BJ (cell line): ENCODE measurements around the gene RNASE2. TPM values are rescaled to one million over a fixed set of nuclear protein-coding genes. Genes with fewer than 3 reads are reported as not detected.

Source experiments
- CTCF ChIA-PET: fragments of 350-600 bp; formaldehyde crosslinking; extraction: SDS; loops from one replicate; lab custom pipeline; 2021; ENCODE audit warnings: antibody characterized with exemption, inconsistent platforms; lab: Yijun Ruan, JAX
- POLR2A ChIA-PET: fragments of 300-600 bp; sonication (Branson Sonifier 250); formaldehyde crosslinking; extraction: SDS; loops from one replicate; lab custom pipeline; 2021; ENCODE audit warnings: antibody characterized with exemption; lab: Charles Lee
- DNase-seq: peaks from one replicate; pipeline ENCODE4 v3.0.0-alpha.2; 2011; ENCODE audit warnings: low read depth
- H3K27me3 ChIP-seq: 2 replicates; pipeline ENCODE4 v1.6.0; 2011; ENCODE audit warnings: low read length; ENCODE audit not compliant: control insufficient read depth, insufficient read depth
- H3K36me3 ChIP-seq: 2 replicates; pipeline ENCODE4 v1.5.1; 2011; ENCODE audit warnings: low read length; ENCODE audit not compliant: control insufficient read depth, insufficient read depth
- H3K4me3 ChIP-seq: 2 replicates; pipeline ENCODE4 v1.5.1; 2011; ENCODE audit warnings: low read depth, mild to moderate bottlenecking, control low read depth, low read length
- CTCF ChIP-seq: IDR thresholded peaks from 2 replicates; pipeline ENCODE4 v1.5.1; 2011; ENCODE audit warnings: low read depth, mild to moderate bottlenecking, control low read depth, inconsistent platforms, low read length, moderate library complexity; ENCODE audit not compliant: insufficient read depth
- polyA plus RNA-seq: library from polyadenylated mRNA; depleted of rRNA; stranded (reverse); fragments of >200 nt; gene quantifications from 2 replicates; pipeline ENCODE4 v1.2.3, GENCODE V29; 2011; rRNA removed
- small RNA-seq: library from RNA; depleted of rRNA; stranded (forward); fragments of <200 nt; gene quantifications from one replicate; pipeline ENCODE3, GENCODE V24; 2012; ENCODE audit warnings: low replicate concordance, low read depth; ENCODE audit not compliant: insufficient read length

Gene RNASE2
- polyA plus RNA-seq, 1 experiment: not detected

GRCh38 chr14:21003788-21004346 lies 48.6 kb downstream of the RNASE2 start:
- Histone ChIP-seq H3K4me3 (no peak overlapping the region), H3K36me3 (no peaks in the 10 kb centered on the region), H3K27me3 (no peaks in the 10 kb centered on the region)
- ChIA-PET POLR2A (no interaction called here), CTCF (interaction anchor here (0.9 to 7.4 kb wide), 9 partner anchors 11 to 146 kb away, joined by 3 to 82 read pairs (median 8); no protein-coding TSS in a partner anchor)
- no peak for TF ChIP-seq CTCF
- DNase-seq: no peak

Small RNAs within 50 kb of the gene (small RNA-seq; reads per million reads assigned to genes)
- gene RN7SL189P: not detected

Other genes with a start within 250 kb of the RNASE2 start
- not detected in 2 replicates for gene EDDM3A, start 209.6 kb upstream of the RNASE2 start, polyA plus RNA-seq
- gene EDDM3B, start 187.1 kb upstream of the RNASE2 start, polyA plus RNA-seq: not detected in 2 replicates
- gene RNASE6, start 174.2 kb upstream of the RNASE2 start, polyA plus RNA-seq: not detected in 2 replicates
- not detected in 2 replicates for gene RNASE1, start 152.6 kb upstream of the RNASE2 start, polyA plus RNA-seq
- not detected in 2 replicates for gene RNASE3, start 64.1 kb upstream of the RNASE2 start, polyA plus RNA-seq
- gene METTL17, start 34.5 kb downstream of the RNASE2 start, polyA plus RNA-seq: 49.8 and 56.2 TPM in 2 replicates
- gene SLC39A2, start 43.8 kb downstream of the RNASE2 start, polyA plus RNA-seq: not detected in 2 replicates
- 0.83 and 1.1 TPM in 2 replicates for gene NDRG2, start 69.6 kb downstream of the RNASE2 start, polyA plus RNA-seq
- not detected in 2 replicates for gene TPPP2, start 74.7 kb downstream of the RNASE2 start, polyA plus RNA-seq
- not detected in 2 replicates for gene RNASE13, start 79.3 kb downstream of the RNASE2 start, polyA plus RNA-seq
- not detected in 2 replicates for gene RNASE7, start 86.9 kb downstream of the RNASE2 start, polyA plus RNA-seq
- gene RNASE8, start 102.3 kb downstream of the RNASE2 start, polyA plus RNA-seq: not detected in 2 replicates
- gene ARHGEF40, start 114.8 kb downstream of the RNASE2 start, polyA plus RNA-seq: 40.4 and 62.7 TPM in 2 replicates
- 10.5 and 12.2 TPM in 2 replicates for gene ZNF219, start 143.2 kb downstream of the RNASE2 start, polyA plus RNA-seq
- gene TMEM253, start 145.6 kb downstream of the RNASE2 start, polyA plus RNA-seq: 0.55 and 0.75 TPM in 2 replicates
- not detected in 2 replicates for gene OR5AU1, start 200.6 kb downstream of the RNASE2 start, polyA plus RNA-seq